ENCODE measurements around the gene CYB5A.

CYB5A gene

GRCh38 chr18:74278058-74278457, 13.7 kb downstream of the CYB5A start:
- Histone ChIP-seq H3K27ac (no peak overlapping the region), H3K9me3 (no peaks in the 10 kb centered on the region), H3K4me3 (ENCODE audit: low read depth in 1 of 2, low read length in 1 of 2) (no peak overlapping the region), H3K36me3 (no peaks in the 10 kb centered on the region), H3K27me3 (no peaks in the 10 kb centered on the region), H3K4me1 (ENCODE audit: control insufficient read depth in 1 of 2, insufficient read depth in 1 of 2, low read depth in 1 of 2, low read length in 1 of 2) (peaks cover 3 to 10% of the 10 kb centered on the region in 2 experiments)
- TF ChIP-seq CTCF (IDR thresholded peaks at IDR 0.05) = no peak

- TF ChIP-seq CTCF (IDR thresholded peaks at IDR 0.05) = no peak
- Histone ChIP-seq H3K4me3 (ENCODE audit: low read depth in 1 of 2, low read length in 1 of 2) (no peak overlapping the region), H3K27ac (no peak overlapping the region), H3K27me3 (no peaks in the 10 kb centered on the region), H3K4me1 (ENCODE audit: control insufficient read depth in 1 of 2, insufficient read depth in 1 of 2, low read depth in 1 of 2, low read length in 1 of 2) (peaks cover under 1 to 6% of the 10 kb centered on the region in 2 experiments), H3K9me3 (no peaks in the 10 kb centered on the region), H3K36me3 (no peaks in the 10 kb centered on the region)
Observed at GRCh38 chr18:74277296-74277695, 14.5 kb downstream of the CYB5A start.

- H3K36me3 ChIP-seq = no peaks in the 10 kb centered on the region
- no peak overlapping the region for H3K4me3 ChIP-seq (ENCODE audit: low read depth in 1 of 2, low read length in 1 of 2)
- no peaks in the 10 kb centered on the region for H3K9me3 ChIP-seq
- no peak for TF ChIP-seq CTCF (IDR thresholded peaks at IDR 0.05)
- no peak overlapping the region for H3K27ac ChIP-seq
- H3K27me3 ChIP-seq = no peaks in the 10 kb centered on the region
- H3K4me1 ChIP-seq (ENCODE audit: control insufficient read depth in 1 of 2, insufficient read depth in 1 of 2, low read depth in 1 of 2, low read length in 1 of 2) = no peaks in the 10 kb centered on the region
Observed at GRCh38 chr18:74276609-74277008, 15.2 kb downstream of the CYB5A start.

- H3K9me3 ChIP-seq = no peaks in the 10 kb centered on the region
- no peaks in the 10 kb centered on the region for H3K4me1 ChIP-seq (ENCODE audit: control insufficient read depth in 1 of 2, insufficient read depth in 1 of 2, low read depth in 1 of 2, low read length in 1 of 2)
- no peaks in the 10 kb centered on the region for H3K27me3 ChIP-seq
- H3K4me3 ChIP-seq (ENCODE audit: low read depth in 1 of 2, low read length in 1 of 2) = no peak overlapping the region
- no peak overlapping the region for H3K27ac ChIP-seq
- TF ChIP-seq CTCF (IDR thresholded peaks at IDR 0.05) = no peak
- no peaks in the 10 kb centered on the region for H3K36me3 ChIP-seq
Observed at GRCh38 chr18:74275736-74276135, 16.0 kb downstream of the CYB5A start.

GRCh38 chr18:74274700-74275099, 17.1 kb downstream of the CYB5A start:
- Histone ChIP-seq H3K9me3 (no peaks in the 10 kb centered on the region), H3K4me3 (ENCODE audit: low read depth in 1 of 2, low read length in 1 of 2) (no peak overlapping the region), H3K4me1 (ENCODE audit: control insufficient read depth in 1 of 2, insufficient read depth in 1 of 2, low read depth in 1 of 2, low read length in 1 of 2) (no peaks in the 10 kb centered on the region), H3K36me3 (no peaks in the 10 kb centered on the region), H3K27ac (no peak overlapping the region), H3K27me3 (no peaks in the 10 kb centered on the region)
- no peak for TF ChIP-seq CTCF (IDR thresholded peaks at IDR 0.05)

GRCh38 chr18:74273394-74273793, 18.4 kb downstream of the CYB5A start:
- no peak overlapping the region for H3K27ac ChIP-seq
- TF ChIP-seq CTCF (IDR thresholded peaks at IDR 0.05) = no peak
- no peaks in the 10 kb centered on the region for H3K27me3 ChIP-seq
- no peaks in the 10 kb centered on the region for H3K9me3 ChIP-seq
- H3K36me3 ChIP-seq = no peaks in the 10 kb centered on the region
- no peaks in the 10 kb centered on the region for H3K4me1 ChIP-seq (ENCODE audit: control insufficient read depth in 1 of 2, insufficient read depth in 1 of 2, low read depth in 1 of 2, low read length in 1 of 2)
- no peak overlapping the region for H3K4me3 ChIP-seq (ENCODE audit: low read depth in 1 of 2, low read length in 1 of 2)
